ENCODE results near the gene TMUB1. TPM values are rescaled to one million over a fixed set of nuclear protein-coding genes. Genes with fewer than 3 reads are reported as not detected.

TMUB1 gene
- total RNA-seq, 2 experiments from 2014 or later, result 56.0 to 59.6 TPM

- POLR2A ChIA-PET, result no interaction called here
- CTCF ChIA-PET (ENCODE audit: unreplicated experiment), result no interaction called here
- intact Hi-C loops (cut with micrococcal nuclease; ENCODE audit: unreplicated experiment), result no loop called here
Observed at GRCh38 chr7:151053751-151054150, 29.5 kb downstream of the TMUB1 start.

GRCh38 chr7:151053096-151053495 lies 30.2 kb downstream of the TMUB1 start:
- DNase-seq (ENCODE audit: low spot score), result no peak
- no peak for TF ChIP-seq CTCF (conservative IDR thresholded peaks at IDR 0.05; ENCODE audit: low read length)
- TF ChIP-seq EZH2phosphoT487 (IDR thresholded peaks at IDR 0.05; ENCODE audit: borderline replicate concordance, low read depth, low read length), result no peak
- Histone ChIP-seq H4K20me1 (ENCODE audit: insufficient read depth, low read length) (no peaks in the 10 kb centered on the region), H2AFZ (ENCODE audit: low read length) (no peak overlapping the region), H3K9me3 (ENCODE audit: low read length) (no peaks in the 10 kb centered on the region), H3K79me2 (ENCODE audit: insufficient read depth, low read depth, low read length) (no peaks in the 10 kb centered on the region), H3K27ac (ENCODE audit: low read depth, low read length, poor library complexity, severe bottlenecking) (no peak overlapping the region), H3K4me3 (ENCODE audit: low read depth, low read length, poor library complexity, severe bottlenecking) (no peak overlapping the region), H3K4me1 (ENCODE audit: insufficient read depth, low read length, poor library complexity, severe bottlenecking) (peaks cover 14% of the 10 kb centered on the region), H3K36me3 (ENCODE audit: insufficient read depth, low read length) (no peaks in the 10 kb centered on the region), H3K9me2 (ENCODE audit: insufficient read depth, low read length) (no peaks in the 10 kb centered on the region), H3K4me2 (ENCODE audit: low read length) (no peak overlapping the region)
- ChIA-PET CTCF (ENCODE audit: unreplicated experiment) (interaction anchor here (0.7 kb wide), 1 partner anchor 77 kb away, joined by 3 read pairs; no protein-coding TSS in a partner anchor), POLR2A (no interaction called here)
- no TSS peak for BruUV-seq (replicated peaks)
- intact Hi-C loops (cut with micrococcal nuclease; ENCODE audit: unreplicated experiment), result no loop called here

More at GRCh38 chr7:151053751-151054150, 29.5 kb downstream of the TMUB1 start:
- Histone ChIP-seq H3K4me3 (ENCODE audit: low read depth, low read length, poor library complexity, severe bottlenecking) (no peak overlapping the region), H3K27ac (ENCODE audit: low read depth, low read length, poor library complexity, severe bottlenecking) (no peak overlapping the region), H4K20me1 (ENCODE audit: insufficient read depth, low read length) (no peaks in the 10 kb centered on the region), H3K36me3 (ENCODE audit: insufficient read depth, low read length) (no peaks in the 10 kb centered on the region), H3K79me2 (ENCODE audit: insufficient read depth, low read depth, low read length) (no peaks in the 10 kb centered on the region), H3K9me3 (ENCODE audit: low read length) (no peaks in the 10 kb centered on the region), H3K4me2 (ENCODE audit: low read length) (no peak overlapping the region), H3K4me1 (ENCODE audit: insufficient read depth, low read length, poor library complexity, severe bottlenecking) (peaks cover 19% of the 10 kb centered on the region), H2AFZ (ENCODE audit: low read length) (no peak overlapping the region), H3K9me2 (ENCODE audit: insufficient read depth, low read length) (no peaks in the 10 kb centered on the region)
- TF ChIP-seq EZH2phosphoT487 (IDR thresholded peaks at IDR 0.05; ENCODE audit: borderline replicate concordance, low read depth, low read length), result no peak
- no peak for TF ChIP-seq CTCF (conservative IDR thresholded peaks at IDR 0.05; ENCODE audit: low read length)
- BruUV-seq (replicated peaks), result no TSS peak
- no peak for DNase-seq (ENCODE audit: low spot score)

- no peaks in the 10 kb centered on the region for H3K9me3 ChIP-seq (ENCODE audit: low read length)
- no peak for DNase-seq (ENCODE audit: low spot score)
- no TSS peak for BruUV-seq (replicated peaks)
- H4K20me1 ChIP-seq (ENCODE audit: insufficient read depth, low read length), result no peaks in the 10 kb centered on the region
- TF ChIP-seq CTCF (conservative IDR thresholded peaks at IDR 0.05; ENCODE audit: low read length) (no peak), EZH2phosphoT487 (IDR thresholded peaks at IDR 0.05; ENCODE audit: borderline replicate concordance, low read depth, low read length) (no peak)
- no peak overlapping the region for H3K4me2 ChIP-seq (ENCODE audit: low read length)
- intact Hi-C loops (cut with micrococcal nuclease; ENCODE audit: unreplicated experiment), result no loop called here
- ChIA-PET CTCF (ENCODE audit: unreplicated experiment) (no interaction called here), POLR2A (no interaction called here)
- no peaks in the 10 kb centered on the region for H3K79me2 ChIP-seq (ENCODE audit: insufficient read depth, low read depth, low read length)
- H3K4me3 ChIP-seq (ENCODE audit: low read depth, low read length, poor library complexity, severe bottlenecking), result no peak overlapping the region
- H3K27ac ChIP-seq (ENCODE audit: low read depth, low read length, poor library complexity, severe bottlenecking), result no peak overlapping the region
- no peaks in the 10 kb centered on the region for H3K9me2 ChIP-seq (ENCODE audit: insufficient read depth, low read length)
- H3K4me1 ChIP-seq (ENCODE audit: insufficient read depth, low read length, poor library complexity, severe bottlenecking), result peaks cover 7% of the 10 kb centered on the region
- no peaks in the 10 kb centered on the region for H3K36me3 ChIP-seq (ENCODE audit: insufficient read depth, low read length)
- no peak overlapping the region for H2AFZ ChIP-seq (ENCODE audit: low read length)
Observed at GRCh38 chr7:151051108-151051507, 32.2 kb downstream of the TMUB1 start.

Data from OCI-LY7 (cell line).